GM21576 (cell line): ENCODE data around the gene KRTAP10-2.

Experiments used
- ATAC-seq: cut with Tn5 transposase; IDR thresholded peaks from one replicate; pipeline ENCODE4 v1.9.1; 2021; ENCODE audit warnings: mild to moderate bottlenecking, moderate library complexity; ENCODE audit not compliant: unreplicated experiment

KRTAP10-2 gene

DNA sequence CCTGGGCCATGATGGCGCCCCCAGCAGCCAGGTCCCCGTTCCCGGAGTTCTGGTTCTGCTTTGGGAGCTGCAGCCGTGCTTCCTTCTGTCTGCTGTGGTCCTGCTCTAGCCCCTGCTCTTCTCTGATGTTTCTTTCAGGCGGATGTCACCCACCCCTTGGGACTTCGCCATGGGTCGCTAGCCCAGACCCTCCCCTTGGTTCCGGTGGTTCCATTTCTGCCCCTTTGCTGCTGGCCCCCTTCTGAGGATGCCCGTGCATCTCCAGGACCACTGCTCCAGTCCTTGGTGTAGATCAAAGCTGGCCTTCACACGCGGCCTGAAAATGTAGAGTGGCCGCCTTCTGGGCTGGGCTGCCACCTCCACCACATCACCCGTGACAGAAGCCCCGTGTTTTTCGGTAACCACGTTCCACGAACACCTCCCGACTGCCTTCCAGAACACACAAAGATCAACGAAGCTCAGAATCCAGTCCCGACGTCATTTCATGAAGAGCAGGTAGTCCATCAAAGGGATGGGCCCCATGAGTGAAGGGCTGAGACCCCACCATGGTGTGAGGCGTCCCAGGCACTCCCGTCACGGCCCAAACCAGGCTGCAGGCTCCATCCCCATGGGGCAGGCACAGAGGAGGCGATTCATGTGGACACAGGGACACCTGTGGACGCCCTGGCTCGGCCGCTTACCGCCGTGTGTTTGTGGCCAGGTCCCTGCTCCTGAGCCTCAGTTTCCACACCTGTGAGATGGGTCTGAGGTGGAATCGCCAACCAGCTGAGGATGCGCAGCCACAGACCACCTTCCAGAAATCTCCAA, 35.7 kb downstream of the KRTAP10-2 start:
- ATAC-seq: no peak

DNA sequence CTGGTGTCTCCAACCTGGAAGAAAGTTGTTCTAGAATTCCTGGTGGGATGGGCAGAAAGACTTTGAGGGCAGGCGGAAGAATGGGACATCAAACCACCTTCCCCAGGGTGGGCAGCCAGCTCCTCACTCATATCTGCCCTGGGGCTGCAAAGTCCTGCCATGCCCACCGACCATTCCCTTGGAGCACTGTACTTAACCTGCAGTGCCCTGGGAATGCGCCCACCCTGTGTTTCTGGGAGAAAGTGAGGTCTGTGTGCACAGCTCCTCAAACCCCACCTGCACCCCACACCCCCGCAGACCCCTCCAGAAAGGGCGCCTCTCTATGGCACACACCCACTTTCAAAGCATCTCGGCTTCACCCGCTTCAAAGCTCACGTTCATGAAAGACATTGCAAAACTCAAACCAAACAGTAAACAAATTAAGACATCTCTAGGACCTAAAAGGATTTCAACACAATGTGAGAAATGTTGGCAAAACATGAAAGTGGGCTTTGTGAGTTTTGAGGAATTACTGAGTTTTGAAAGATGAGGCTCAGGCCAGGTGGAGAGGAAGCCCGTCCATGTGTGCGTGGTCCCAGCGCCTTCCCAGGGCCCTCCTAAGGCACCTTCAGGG, 36.5 kb downstream of the KRTAP10-2 start:
- no peak for ATAC-seq

DNA sequence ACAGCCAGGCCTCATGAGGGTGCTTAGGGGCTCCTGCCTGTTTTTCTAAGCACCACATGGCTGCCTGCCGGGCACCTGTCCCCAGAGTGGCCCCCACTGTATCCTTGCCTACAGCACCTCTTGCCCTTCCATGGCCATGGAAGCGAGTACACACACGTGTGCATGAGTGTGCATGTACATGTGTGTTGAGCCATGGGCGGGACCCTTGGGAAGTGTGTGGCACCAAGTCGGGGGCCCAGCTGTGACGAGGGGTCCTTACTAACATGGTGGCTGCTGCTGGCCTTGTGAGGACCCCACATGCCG, 37.1 kb downstream of the KRTAP10-2 start:
- ATAC-seq: no peak

DNA sequence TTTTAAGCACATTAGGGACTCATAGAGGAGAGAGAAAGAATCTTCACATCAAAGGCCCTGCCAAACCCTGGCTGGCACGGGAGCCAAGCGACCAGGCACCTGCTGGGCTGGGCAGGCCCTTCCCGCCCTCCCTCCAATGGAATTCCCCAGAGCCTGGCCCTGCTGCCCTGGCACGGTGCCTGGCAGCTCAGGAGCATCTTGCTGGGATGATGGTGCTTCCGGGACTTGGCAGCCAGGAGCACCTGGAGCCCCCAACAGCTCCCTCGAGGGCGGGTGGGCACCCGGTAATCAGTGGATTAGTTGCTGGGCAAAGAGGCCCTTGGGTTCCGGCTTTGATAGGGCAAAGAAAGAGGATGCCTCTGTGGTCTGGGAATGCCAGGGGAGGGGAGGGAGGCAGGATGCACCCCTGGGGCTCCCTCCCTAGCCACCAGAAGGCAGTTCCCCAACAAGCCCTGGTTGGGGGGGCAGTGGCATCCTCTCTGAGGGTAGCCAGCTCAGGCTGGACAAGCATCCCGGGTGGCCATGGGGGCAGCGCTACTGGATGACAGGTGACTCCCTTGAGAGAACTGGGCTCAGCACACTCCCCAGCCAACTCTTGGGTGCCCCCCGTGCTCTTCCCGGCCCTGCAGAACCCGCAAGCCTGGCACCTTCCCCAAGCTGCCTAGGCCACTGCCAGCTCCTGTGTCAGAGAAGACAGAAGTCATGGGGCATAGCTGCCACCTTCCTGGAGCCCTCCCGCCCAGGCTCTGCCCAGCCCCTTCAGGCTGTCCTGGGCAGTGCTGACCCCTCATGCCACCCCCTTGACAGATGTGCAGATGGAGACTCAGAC, 37.7 kb downstream of the KRTAP10-2 start:
- no peak for ATAC-seq

DNA sequence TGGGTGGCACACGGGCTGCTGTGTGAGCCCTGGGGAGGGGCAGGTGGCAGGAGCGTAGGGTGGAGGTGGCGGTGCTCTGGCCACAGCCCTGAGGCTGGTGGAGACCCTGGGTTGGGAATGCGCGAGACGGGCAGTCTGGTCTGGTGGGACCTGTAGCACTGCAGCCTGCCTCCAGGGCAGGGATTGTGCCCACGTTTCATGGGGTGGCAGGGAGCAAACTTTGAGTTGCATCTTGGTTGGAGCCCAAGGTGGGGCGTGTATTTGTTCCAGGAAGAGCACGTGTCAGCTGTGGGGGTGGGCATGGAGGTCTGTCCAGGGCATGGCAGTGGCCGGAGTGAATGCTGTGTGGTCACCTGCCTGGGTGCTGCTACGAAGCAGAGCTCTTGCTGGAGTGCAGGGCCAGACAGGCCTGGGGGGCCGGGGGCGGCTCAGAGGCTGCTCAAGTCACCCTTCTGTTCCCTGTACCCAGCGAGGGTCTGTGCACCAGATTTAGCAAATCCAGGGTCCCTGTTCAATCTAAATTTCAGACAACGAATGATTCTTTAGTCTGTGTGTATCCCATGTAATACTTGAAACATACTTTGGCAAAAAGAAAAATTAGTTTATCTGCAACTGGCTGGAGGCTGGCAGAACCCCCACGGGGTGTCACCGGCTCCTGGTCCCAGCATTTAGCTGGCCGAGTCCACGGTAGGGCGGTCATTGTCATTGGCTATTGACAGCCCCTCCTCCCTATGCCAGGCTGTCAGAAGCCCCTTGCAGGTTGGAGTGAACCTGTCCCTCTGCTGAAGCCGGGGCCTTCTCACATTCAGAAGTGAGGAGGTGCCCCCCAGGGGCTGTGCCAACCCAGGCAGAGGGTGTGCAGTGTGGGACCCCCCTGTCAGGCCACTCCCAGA, 38.6 kb downstream of the KRTAP10-2 start:
- no peak for ATAC-seq

DNA sequence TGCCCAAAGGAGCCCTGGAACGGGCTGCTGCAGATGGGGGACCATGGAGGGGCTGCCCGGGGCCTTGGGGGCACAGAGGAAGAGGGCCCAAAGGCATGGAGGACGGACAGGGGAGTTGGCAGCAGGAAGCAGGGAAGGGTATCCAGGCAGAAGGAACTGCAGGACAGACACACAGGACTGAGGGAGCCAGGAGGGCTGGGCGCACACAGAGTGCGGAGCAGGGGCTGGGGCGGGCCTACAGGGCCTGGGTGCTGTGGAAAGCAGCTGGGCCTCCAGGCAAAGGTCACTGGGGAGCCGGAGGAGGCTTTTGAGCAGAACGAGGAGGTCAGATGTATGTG, 39.4 kb downstream of the KRTAP10-2 start:
- no peak for ATAC-seq

DNA sequence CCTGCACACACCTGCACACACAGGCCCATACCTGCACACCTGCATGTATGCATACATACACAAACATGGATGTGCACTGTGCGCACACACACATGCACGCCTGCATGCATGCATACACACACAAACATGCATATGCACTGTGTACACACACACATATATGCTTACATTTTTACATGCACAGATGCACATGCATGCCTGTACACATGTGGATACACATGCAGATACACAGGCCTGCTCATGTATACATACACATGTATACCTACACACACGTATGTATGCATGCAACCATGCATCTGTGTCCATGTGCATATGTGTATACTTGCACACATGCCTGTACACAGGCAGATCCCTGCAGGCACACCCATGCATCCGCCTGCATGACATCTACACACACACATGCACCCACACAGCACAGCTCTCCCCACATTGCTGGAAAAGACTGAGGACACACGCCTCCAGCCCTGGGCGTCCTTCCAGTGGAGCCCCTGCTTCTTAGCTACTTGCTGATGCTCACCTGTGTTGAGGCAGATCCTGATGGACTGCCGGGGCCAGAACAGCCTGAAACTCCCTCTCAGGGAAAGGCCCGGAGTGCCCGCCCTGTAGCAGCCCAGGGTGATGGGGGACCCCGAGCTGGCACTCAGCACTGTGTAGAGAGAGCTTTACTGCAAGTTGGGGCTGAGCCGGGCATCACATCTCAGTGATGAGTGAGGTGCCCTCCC, 39.9 kb downstream of the KRTAP10-2 start:
- no peak for ATAC-seq

DNA sequence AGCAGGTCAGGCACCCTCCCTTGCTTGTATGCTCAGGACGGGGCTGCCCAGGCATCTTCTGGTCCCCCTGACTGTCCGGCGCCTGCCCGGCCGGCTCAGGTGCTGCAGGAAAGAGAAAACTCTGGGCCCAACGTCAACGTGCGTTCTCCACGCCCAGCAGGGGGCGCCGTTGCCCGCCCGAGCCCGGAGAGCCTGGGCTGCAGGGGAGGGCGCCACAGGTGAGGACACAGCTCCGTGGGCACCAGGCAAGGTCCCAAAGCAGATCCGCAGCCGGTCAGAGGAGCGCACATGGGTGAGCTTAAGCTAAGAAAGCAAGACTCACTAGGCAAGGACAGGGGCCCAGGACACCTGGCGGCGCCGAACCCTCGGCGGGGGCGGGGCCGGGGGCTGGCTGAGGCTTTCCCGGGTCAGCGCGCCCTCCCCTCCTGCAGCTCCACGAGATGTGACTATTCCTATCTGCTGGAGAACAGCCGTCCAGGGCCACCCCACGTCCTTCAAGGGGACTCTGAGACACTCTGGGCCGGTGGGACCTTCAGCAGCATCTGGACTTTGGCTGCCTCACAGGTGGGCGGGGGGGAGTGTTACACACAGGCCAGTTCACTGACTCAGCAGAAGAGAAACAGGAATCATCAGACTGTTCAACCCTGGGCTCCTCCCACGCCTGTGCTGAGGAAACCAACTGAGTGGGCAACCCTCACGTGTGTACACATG, 40.6 kb downstream of the KRTAP10-2 start:
- ATAC-seq: no peak

DNA sequence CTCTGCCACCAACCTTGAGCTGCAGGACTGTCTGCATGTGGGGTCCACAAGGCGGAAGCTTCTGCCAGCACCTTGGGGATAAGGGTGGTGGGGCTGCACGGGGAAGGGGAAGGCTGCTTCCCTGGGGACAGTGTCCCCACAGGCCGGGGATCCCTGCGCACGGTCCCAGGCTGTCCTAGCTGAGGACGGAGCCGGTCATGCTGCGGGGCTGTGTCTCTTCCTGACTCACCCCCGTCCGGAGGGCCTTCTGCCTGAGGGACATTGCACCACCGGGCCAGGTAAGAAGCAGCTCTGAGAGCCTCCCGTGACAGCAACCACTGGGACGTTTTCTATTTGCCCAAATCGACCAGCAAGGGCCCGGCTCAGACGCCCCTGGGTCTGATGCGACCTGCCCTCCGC, 41.2 kb downstream of the KRTAP10-2 start:
- ATAC-seq: no peak

DNA sequence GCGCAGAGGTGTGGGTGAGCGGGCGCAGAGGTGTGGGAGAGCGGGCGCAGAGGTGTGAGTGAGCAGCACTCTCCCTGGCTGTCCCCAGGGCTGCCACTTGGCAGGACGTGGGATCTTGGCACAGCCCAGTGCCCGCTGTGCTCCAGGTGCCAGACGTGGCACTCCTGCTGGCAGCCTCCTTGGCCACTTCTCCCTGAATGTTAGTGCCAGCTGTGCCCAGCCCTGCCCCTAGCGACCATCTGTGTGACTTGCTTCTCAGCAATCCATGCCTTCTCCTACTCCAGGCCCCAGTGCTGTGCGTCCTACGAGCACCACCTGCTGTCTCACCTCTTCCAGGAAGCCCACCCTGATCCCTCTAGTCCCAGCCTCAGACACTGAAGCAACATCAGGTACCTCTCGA, 41.8 kb downstream of the KRTAP10-2 start:
- no peak for ATAC-seq

DNA sequence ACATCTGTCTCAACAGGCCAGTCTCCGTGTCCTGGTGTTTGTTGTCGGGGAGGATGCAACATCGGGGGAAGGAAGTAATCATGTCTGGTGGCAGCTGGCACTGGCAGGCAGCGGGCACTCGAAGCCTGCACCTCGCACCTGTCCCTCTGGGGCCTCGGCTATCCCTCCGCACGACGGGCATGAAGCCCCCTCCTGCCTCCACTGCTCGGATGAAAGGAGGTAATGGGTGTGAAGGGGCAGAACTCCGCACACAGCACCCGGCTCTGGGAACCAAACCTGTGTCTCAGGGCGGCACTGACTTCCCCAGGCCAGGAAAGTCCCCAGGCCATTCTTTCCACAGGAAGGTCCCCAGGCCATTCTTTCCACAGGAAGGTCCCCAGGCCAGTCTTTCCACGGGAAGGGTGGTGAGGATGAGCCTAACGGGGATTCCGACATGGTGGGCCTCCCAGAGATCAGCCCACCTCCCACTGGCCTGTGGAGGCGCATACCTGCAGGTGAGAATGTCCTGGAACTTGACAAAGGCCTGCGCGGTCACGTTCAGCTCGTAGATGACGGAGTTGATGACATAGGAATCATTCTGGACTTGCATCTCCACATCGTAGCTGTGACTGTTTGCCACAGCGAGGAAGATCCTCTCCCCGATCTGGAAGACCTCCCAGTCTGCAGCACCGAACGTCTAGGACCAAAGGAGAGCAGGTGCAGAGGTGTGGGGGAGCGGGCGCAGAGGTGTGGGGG, 42.4 kb downstream of the KRTAP10-2 start:
- no peak for ATAC-seq

DNA sequence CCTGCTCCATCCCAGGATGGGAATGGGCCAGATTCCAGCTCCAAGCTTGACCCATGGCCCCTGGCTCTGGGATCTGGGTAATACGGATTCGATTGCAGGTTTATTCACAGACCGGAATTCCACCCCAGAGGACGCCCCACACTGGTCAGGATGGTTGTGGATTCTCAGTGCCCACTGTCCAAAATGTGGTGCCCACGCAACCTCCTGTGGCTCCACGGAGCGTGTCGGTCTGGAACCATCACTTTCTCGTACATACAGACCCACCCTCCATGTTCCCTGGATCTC, 42.9 kb downstream of the KRTAP10-2 start:
- no peak for ATAC-seq

DNA sequence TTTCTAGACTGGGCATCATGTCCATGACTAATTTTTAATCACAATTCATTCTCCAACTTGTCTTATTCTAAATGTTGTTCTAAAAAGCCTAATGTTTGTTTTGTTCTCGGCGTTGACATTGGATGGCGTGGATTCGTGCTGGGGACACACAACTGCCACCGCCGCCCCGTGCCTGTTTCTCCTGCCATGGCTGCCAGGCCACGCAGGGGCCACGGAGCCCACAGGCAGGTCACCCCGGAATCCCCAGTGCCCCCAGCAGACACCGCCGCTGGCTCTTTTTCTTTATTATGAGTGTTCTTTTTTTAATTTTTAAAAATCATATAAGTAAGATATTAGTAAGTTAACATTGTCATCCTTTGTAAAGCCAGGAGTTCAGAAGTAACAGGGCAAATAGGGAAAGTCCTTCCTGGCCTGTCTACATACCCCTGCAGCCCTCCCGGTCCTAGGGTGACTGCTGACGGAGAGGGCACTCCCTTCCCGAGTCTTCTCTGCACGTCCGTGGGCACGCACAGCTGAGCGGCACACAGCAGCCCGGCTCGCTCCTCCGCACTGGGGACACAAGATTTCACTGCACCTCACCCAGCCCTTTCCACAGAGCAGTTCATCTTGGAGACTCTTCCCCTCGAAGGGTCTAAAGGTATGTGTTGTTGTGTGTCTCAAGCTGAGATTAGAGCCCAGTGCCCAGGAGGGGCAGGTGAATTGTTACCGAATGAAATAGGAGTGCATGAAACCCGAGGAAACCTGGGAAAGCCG, 43.5 kb downstream of the KRTAP10-2 start:
- ATAC-seq: no peak

DNA sequence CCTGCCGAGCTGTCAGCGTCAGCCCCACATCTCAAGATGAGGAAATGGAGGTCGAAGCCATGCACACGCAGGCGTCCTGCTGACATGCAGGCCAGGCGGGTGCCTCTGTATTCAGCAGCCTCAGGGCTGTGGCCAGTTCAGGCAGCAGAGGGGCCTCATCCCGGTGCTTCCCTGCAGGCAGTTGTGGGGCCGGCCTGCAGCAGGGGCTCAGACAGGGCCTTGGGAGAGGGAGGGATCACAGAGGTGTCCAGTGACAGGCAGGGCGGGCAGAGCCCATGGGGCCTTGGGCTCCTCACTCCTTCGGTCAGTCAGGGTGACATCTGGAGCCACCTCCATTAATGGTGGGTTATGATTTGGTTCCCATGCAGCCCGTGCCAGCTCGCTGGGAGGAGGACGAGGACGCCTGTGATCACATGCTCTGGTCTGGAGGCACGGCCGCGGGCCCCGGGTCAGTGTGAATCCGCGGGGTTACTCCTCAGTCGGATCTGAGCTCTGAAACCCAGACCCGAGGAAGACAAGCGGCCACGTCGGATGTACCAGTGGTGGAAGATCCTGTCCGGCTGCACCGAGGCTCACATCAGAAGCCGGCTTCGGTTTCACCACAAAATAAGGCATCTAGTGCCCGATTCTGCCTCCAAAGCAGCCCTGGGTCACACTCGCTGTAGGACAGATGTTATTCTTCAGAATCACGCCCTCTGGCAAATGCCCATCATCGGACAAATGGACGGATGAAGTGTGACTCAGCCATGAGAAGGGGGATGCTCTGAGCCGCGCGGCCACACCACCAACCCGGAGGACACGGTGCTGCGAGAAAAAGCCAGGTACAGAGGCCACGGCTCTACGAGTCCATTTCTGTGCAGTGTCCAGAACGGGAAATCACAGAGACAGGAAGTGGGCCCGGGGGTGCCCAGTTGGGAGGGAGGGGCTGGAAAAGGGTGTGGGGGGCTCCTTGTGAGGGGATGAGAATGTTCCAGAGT, 44.7 kb downstream of the KRTAP10-2 start:
- no peak for ATAC-seq

DNA sequence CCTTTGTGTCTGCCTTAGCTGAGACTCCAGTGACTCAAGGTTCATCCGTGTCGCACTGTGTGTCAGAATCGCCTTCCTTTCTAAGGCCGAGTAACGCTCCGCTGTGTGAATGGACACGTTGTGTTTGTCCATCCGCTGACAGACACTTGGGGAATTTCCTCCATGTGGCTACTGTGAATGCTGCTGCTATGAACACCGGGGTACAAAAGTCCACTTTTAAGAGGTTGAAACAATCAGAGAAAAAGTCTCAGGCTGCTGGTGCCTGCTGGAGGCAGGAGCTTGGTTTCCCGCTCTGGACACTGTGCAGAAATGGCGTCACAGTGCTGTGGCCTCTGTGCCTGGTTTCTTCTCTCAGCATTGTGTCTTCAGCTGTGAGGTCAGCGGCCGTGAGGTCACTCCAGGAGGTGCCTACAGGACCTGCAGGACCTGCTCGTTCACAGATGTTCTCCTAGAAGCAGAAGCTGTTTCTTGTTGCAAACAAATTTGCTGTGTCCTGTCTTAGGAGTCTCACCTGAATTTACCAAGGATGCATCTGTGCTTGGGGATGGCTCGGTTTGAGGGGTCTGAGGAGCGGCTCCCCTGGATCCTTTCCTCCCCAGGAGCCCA, 45.5 kb downstream of the KRTAP10-2 start:
- ATAC-seq: no peak

DNA sequence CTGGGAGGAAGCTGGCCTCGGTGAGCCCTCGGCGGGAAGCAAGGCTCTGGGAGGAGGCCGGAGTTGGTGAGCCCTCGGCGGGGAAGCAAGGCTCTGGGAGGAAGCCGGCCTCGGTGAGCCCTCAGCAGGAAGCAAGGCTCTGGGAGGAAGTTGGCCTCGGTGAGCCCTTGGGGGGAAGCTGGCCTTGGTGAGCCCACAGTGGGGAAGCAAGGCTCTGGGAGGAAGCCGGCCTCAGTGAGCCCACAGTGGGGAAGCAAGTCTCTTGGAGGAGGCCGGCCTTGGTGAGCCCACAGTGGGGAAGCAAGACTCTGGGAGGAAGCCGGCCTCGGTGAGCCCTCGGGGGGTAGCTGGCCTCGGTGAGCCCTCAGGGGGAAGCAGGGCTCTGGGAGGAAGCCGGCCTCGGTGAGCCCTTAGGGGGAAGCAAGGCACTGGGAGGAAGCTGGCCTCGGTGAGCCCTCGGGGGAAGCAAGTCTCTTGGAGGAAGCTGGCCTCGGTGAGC, 47.4 kb downstream of the KRTAP10-2 start:
- ATAC-seq: no peak
